Fibroblast of skin of scalp (primary cell): ENCODE measurements around the gene PCARE. TPM values are rescaled to one million over a fixed set of nuclear protein-coding genes. Genes with fewer than 3 reads are reported as not detected.
"Not testable (repeated sequence)": the region's sequence is repeated elsewhere in the genome, so short reads cannot be mapped to it uniquely, and the experiment has no call there.

ENCODE experiments used
- DNase-seq: peaks from one replicate; pipeline ENCODE4 v3.0.0-alpha.2; 2013
- polyA plus RNA-seq, 2 experiments: library from polyadenylated mRNA; unstranded; fragments of 120-200 nt; gene quantifications; one replicate each; pipeline ENCODE4 v1.2.1, GENCODE V29; 2013; ENCODE audit not compliant: insufficient read length in 2 of 2

PCARE gene
- polyA plus RNA-seq (2013, experiment 1 of 2; ENCODE audit: insufficient read length), result not detected
- not detected for polyA plus RNA-seq (2013, experiment 2 of 2; ENCODE audit: insufficient read length)

- no peak for DNase-seq
These were observed at the start of gene PCARE for GRCh38 chr2:29074411-29074810. Gene PCARE (minus strand): TSS chr2:29074523. CDS start chr2:29074261, 262 bp downstream.

DNA sequence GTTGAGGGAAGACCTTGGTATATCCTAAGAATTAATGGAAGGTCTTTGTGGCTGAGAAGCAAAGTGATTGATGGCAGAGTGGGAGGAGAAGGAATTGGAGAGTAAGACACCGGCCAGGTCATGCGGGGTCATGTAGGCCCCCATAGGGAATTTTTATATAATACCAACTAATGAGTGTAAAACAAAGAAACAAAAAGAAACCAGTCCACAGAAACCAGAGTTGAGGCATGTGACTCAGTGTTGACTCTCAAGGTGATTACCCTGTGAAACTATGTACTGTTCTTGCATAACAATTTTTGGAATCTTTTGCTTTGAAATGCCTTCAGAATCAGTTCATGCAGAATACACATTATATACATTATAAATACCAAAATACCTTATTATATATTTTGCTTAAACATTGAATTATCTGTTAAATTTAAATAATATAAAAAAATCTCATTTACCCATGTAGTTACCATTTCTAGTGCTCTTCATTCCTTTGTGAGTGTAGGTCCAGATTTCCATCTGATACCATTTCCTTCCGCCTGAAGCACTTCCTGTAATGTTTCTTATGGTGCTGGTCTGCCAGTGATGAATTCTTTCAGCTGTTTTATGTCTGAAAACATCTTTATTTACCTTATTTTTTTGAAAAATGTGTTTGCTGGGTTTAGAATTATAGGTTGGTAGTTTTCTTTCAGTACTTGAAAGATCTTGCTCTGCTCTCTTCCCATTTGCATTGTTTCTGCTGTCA, 49.5 kb upstream of the PCARE start:
- peak; percentile 83 for DNase-seq

- DNase-seq, result no peak
These were observed 46.5 kb upstream of the PCARE start for GRCh38 chr2:29120846-29121245.

GRCh38 chr2:29119211-29119610, 44.9 kb upstream of the PCARE start:
- no peak for DNase-seq

DNA sequence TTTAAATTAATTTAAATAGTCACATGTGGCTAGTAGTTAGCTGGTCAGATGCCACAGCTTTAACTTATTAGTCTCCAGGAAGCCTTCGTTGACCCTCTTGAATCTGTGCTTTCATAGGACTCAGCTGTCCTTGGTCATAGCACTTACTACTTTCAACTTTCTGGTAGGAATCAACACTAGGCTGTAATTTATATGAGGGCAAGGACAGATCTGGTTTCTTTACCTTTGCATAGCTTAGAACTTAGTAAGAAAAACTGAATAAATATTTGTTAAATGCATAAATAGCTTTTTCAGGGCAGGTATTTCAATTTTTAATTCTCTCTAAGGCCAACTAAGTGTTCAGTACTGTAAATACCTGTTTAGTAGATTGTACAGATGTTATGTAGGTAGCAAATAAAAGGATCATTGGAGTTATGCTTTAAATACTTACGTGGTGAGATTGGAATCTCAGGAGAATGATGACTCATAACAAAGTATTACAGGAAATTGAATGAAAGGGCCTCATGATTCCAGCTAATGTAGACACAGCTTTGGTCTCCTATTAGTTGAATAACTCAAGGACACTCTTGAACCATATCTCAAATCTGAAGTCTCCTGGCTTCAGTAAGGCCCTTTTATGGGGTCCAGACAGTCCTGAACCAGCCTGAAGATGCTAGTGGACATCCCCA, 43.4 kb upstream of the PCARE start:
- peak; percentile 46 for DNase-seq

DNA sequence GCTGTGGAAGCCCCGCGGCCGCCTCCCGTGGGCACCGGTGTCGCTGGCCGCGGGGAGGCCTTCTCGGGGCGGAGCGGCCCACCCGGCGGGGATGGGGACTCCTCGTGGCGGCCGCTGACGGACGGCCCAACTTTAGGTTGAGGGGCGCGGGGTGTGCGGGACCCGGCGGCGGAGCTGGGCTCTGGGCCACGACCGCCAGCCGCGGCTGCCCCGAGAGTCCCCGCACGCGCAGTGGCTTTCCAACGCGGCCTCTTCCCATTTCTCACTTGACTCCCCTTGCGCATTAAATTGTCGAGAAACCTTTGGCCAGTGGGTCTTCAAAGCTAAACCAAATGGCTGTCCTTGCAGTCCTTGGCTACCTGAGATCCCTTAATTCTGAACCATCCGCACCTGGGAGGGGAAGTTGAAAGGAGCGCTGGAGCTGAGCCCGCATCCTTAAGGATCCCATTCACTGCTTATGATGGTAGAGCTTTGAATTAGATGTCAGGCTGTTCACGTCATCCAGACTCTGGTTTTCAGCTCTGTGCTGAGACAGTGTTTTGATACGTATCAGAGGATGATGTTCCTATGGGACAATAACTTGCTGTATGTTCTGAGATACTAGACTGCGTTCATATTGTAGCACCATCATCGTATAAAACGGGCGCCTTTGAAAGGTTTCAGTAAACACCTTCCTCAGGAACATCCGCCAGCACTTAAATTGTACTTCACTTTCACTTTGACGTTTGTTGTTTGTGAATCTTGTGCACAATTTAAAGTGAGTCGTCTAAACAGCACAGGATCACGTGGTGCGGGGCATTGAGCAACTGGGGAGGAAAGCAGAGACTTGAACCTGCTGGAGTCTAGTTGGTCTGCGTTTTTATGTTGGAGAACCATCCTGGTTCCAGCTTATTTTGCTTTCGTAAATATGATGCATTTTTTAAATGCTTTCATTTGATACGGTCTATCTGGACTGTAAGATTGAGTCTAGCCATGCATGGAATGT, 41.8 kb upstream of the PCARE start:
- DNase-seq, result peak; percentile 61

DNA sequence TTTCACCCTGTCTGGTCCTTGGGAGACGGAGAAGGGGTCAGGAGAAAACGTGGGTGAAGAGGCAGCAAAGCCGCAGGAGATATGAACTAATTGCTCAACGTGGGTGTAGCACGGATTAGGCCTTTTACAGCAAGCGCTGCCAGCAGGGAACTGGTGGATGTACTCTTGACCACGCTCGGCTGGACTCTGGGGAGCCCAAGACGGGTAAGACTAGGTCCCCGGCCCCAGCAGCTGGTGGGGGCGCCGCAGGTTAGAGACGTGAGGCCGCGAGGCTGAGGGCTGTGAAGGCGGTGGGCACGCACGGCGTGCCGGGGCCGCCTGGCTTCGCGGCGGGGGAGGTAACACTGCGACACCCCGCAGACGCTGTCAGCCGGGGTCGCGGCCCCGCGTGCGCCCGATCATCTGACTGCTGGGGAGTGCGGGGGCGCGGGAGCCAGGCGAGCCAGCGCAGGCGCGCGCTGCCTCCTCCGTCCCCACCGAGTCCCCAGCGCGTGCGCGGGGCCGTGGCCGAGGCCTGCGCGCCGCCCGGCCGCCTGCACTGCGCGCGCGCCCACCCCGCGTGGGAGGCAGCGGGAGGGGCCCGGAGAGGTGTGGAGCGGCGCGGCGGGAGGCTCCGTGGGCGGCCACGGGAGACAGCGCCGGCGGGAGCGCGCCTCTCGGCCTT, 40.8 kb upstream of the PCARE start, which contains the start of gene CLIP4:
CLIP4 (plus strand) TSS at position 470 of the 664 bp plus-strand sequence. CDS start 5,974 bp downstream, outside the sequence.
- DNase-seq, result peak; percentile 60

GRCh38 chr2:29114586-29114945, 40.2 kb upstream of the PCARE start:
- DNase-seq, result no peak

GRCh38 chr2:29113891-29114321, 39.6 kb upstream of the PCARE start:
- peak; percentile 76 for DNase-seq

- DNase-seq, result peak; percentile 6
These were observed 38.8 kb upstream of the PCARE start for GRCh38 chr2:29113027-29113686.

DNA sequence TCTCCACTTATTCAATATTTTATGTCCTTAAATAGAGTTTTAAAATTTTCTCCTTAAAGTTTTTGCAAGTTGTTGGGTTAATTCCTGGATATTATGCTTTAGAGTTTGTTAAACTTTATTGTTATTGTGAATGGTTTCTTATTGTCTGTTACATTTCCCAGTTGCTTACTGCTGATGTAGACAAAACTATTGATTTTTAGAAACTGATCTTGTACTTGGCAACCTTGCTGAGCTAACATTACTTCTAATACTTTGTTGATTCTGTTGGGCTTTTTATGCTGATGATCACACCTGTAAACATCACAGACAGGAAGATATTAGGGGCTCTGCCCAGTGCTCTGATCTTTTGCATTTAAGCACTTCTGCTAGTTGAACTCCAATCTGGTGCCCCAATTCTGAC, 38.1 kb upstream of the PCARE start:
- DNase-seq, result no peak

- DNase-seq, result no peak
These were observed 36.7 kb upstream of the PCARE start for GRCh38 chr2:29110916-29111535.

DNA sequence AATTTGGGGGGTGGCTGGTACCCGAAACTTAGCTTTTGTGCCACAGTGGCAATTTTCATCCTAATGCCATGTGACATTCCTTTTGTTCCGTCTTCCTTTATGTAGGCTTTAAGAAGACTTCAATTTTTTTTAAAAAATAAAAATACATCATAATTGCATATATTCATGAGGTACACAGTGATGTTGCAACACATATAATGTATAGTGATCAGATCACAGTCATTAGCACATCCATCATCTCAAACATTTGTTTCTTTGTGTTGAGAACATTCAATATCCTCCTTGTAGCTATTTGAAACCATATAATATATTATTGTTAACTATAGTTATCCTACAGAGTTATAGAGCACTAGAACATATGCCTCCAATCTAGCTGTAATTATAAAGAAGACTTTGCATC, 34.9 kb upstream of the PCARE start:
- DNase-seq, result no peak

- peak; percentile 93 for DNase-seq
These were observed 33.9 kb upstream of the PCARE start for GRCh38 chr2:29108225-29108624.

- not testable (repeated sequence) for DNase-seq
These were observed 33.2 kb upstream of the PCARE start for GRCh38 chr2:29107547-29107946.

GRCh38 chr2:29106980-29107388, 32.7 kb upstream of the PCARE start:
- DNase-seq, result no peak

- no peak for DNase-seq
These were observed 31.9 kb upstream of the PCARE start for GRCh38 chr2:29106256-29106655.

DNA sequence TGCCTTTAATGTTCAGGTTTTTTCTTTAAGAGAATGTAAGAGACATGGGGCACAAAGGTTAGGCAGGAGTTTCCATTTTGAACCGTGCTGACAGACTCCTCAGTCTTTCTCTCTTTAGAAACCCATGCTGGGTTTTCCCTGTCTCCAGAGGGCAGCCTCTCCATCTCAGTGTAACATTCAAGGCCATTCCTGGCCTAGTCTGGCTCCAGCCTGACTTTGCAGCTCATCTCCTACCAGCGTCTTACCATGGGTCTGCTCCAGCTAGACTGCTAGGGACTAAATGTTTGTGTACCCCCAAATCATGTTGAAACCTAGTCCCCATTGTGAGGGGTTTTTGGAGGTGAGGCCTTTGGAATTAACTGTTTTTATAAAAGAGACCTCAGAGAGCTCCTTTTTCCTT, 31.1 kb upstream of the PCARE start:
- no peak for DNase-seq

DNA sequence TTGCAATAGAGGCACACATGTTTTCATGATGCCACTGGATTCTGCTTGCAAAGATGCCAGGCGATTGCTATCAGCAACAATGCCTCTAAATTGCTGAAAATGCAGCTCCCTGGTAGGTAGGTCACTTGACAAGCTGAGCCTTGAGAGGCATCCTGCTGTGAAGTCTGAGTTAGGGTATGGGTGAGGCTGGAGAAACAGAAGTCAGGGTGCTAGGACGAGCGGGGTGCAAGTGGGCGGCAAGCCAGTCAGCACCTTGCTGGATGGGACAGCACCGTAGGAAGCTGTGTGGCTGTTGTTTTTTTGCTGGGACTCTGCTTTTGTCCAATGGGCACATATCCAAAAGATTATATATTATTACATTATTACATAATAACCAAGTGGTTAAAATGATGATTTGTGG, 30.4 kb upstream of the PCARE start:
- no peak for DNase-seq

DNA sequence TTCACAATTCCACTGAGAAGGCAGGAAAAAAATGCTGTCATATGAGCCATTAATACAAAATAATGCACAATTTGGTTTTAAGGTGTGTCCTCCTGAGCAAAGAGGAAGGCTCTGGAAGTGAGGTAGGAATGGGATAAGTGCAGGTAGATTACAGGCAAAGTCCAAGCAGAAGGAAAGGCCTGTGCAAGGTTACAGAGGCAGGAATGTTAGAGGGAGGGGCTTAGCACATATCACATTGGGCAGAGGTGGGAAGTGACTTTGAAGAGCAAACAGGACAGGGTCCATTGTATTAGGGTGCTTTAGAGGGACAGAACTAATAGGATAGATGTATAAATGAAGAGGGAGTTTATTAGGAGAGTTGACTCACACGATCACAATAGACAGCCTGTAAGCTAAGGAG, 26.2 kb upstream of the PCARE start:
- no peak for DNase-seq

- DNase-seq, result no peak
These were observed 23.2 kb upstream of the PCARE start for GRCh38 chr2:29097569-29097968.
